GM12878 (cell line): ENCODE data around the gene FBN3. TPM values are rescaled to one million over a fixed set of nuclear protein-coding genes. Genes with fewer than 3 reads are reported as not detected.

Experiments used
- BRCA1 ChIP-seq: IDR thresholded peaks from 2 replicates; pipeline ENCODE4 v1.6.1; 2011; ENCODE audit warnings: low read depth, low read length, improper control_type of control experiment
- CEBPZ ChIP-seq: fragments of 150-350 bp; IDR thresholded peaks from 2 replicates; pipeline ENCODE4 v1.6.1; 2016; ENCODE audit warnings: low read depth, low read length
- CTCF ChIP-seq, 3 experiments: IDR thresholded peaks in 2 of 3; conservative IDR thresholded peaks in 1 of 3; 2 replicates each; pipeline ENCODE4 v1.5.1; 2011; ENCODE audit warnings: low read depth in 3 of 3, low read length in 3 of 3, mild to moderate bottlenecking in 3 of 3, control low read depth in 2 of 3, moderate library complexity in 2 of 3, inconsistent platforms in 1 of 3, mixed read lengths in 1 of 3; ENCODE audit not compliant: control insufficient read depth in 2 of 3, insufficient read depth in 1 of 3; ENCODE audit errors: extremely low read depth in 1 of 3
- E4F1 ChIP-seq: fragments of 450-650 bp; IDR thresholded peaks from 2 replicates; pipeline ENCODE4 v1.6.1; 2018; ENCODE audit warnings: borderline replicate concordance, mild to moderate bottlenecking; ENCODE audit not compliant: partially characterized antibody
- HDAC6 ChIP-seq: fragments of 200-600 bp; sonication (generic); IDR thresholded peaks from one replicate; pipeline ENCODE4 v1.8.0; 2017; ENCODE audit warnings: antibody characterized with exemption; ENCODE audit not compliant: unreplicated experiment
- JUNB ChIP-seq: IDR thresholded peaks from 2 replicates; pipeline ENCODE4 v1.6.1; 2016; ENCODE audit warnings: antibody characterized with exemption, mild to moderate bottlenecking
- PKNOX1 ChIP-seq: fragments of 450-650 bp; IDR thresholded peaks from 2 replicates; pipeline ENCODE4 v1.6.1; 2016; ENCODE audit warnings: mild to moderate bottlenecking
- POLR2A ChIP-seq: IDR thresholded peaks from 2 replicates; pipeline ENCODE4 v1.6.1; 2011; ENCODE audit warnings: low read depth, mild to moderate bottlenecking, low read length
- SMC3 ChIP-seq: IDR thresholded peaks from 2 replicates; pipeline ENCODE4 v1.6.1; 2011; ENCODE audit warnings: low read length, improper control_type of control experiment, borderline replicate concordance
- USF2 ChIP-seq: IDR thresholded peaks from 2 replicates; pipeline ENCODE4 v1.6.1; 2011; ENCODE audit warnings: low read depth, low read length, improper control_type of control experiment, borderline replicate concordance
- polyA plus RNA-seq, 11 experiments: library from polyadenylated mRNA; depleted of rRNA in 4 of 11; unstranded in 6 of 11; stranded (reverse) in 5 of 11; fragments of >200 nt; fragmentation: Nextera tagmentation in 4 of 11; fragmentation: Illumina TruSeq in 1 of 11; extraction: Ambion mirVana in 4 of 11; extraction: Trizol in 1 of 11; gene quantifications; 1 replicate in 1 of 11; 2 replicates in 10 of 11; pipeline versions ENCODE4 v1.2.1 to v1.2.3, GENCODE V29; 2011 to 2016; ENCODE audit warnings: inconsistent platforms in 2 of 11, missing spikeins in 2 of 11, low read depth in 1 of 11
- total RNA-seq, 4 experiments: library from RNA; depleted of rRNA in 3 of 4; stranded (reverse); fragments of >200 nt in 3 of 4; fragmentation: Illumina TruSeq in 1 of 4; extraction: Trizol in 1 of 4; gene quantifications; 2 replicates each; pipeline versions ENCODE4 v1.2.1 to v1.2.3, GENCODE V29; 2013 to 2021

The FBN3 gene
- total and polyA plus RNA-seq, 10 of the 15 experiments (the other 5 are each of a cell fraction or from before 2014, with no cell fraction given), result 0.05 TPM; not detected in 9

GRCh38 chr19:8108560-8109445, 40.6 kb downstream of the FBN3 start (continued):
- TF ChIP-seq CTCF (IDR thresholded peaks at IDR 0.05 in 2 of 3, conservative IDR thresholded peaks at IDR 0.05 in 1 of 3; ENCODE audit: control insufficient read depth in 2 of 3, extremely low read depth in 1 of 3, insufficient read depth in 1 of 3, low read depth in 3 of 3, low read length in 3 of 3) (no peak), E4F1 (no peak), CEBPZ (no peak), USF2 (no peak), PKNOX1 (no peak), JUNB (no peak), SMC3 (no peak), BRCA1 (no peak), HDAC6 (no peak), POLR2A (no peak)
